Activated CD4-positive, alpha-beta T cell treated with anti-CD3 and anti-CD28 coated beads for 36 hours (primary cell): Measurements from ENCODE around the gene SGCD. TPM values are rescaled to one million over a fixed set of nuclear protein-coding genes. Genes with fewer than 3 reads are reported as not detected.

ENCODE experiments used
- ATAC-seq: fragments of 200-7000 bp; cut with Tn5 transposase; one replicate; pipeline ENCODE4 v1.10.0; 2021; ENCODE audit warnings: mild to moderate bottlenecking, moderate library complexity
- CTCF ChIA-PET: fragments of 350-600 bp; sonication (Branson Sonifier 250); formaldehyde crosslinking; loops from one replicate; lab custom pipeline; 2021; ENCODE audit warnings: antibody characterized with exemption; lab: Charles Lee
- POLR2A ChIA-PET: fragments of 350-600 bp; sonication (Branson Sonifier 250); formaldehyde crosslinking; loops from one replicate; lab custom pipeline; 2021; ENCODE audit warnings: antibody characterized with exemption, inconsistent platforms; lab: Charles Lee
- DNase-seq: peaks from one replicate; pipeline ENCODE4 v3.0.0-alpha.2; 2020
- H3K27ac Mint-ChIP-seq: one replicate; pipeline ENCODE4 v1.8.0; 2021; ENCODE audit warnings: mixed read lengths
- H3K27me3 Mint-ChIP-seq: one replicate; pipeline ENCODE4 v1.8.0; 2021; ENCODE audit warnings: mixed read lengths
- H3K36me3 Mint-ChIP-seq: one replicate; pipeline ENCODE4 v1.8.0; 2021; ENCODE audit warnings: low read depth, mixed read lengths
- H3K4me1 Mint-ChIP-seq: one replicate; pipeline ENCODE4 v1.8.0; 2021; ENCODE audit warnings: mixed read lengths
- H3K4me3 Mint-ChIP-seq: one replicate; pipeline ENCODE4 v1.8.0; 2021; ENCODE audit warnings: mild to moderate bottlenecking, moderate library complexity, mixed read lengths
- H3K9me3 Mint-ChIP-seq: one replicate; pipeline ENCODE4 v1.8.0; 2021; ENCODE audit warnings: low read depth, mixed read lengths
- intact Hi-C, 2 experiments: fragments of 100-400 bp; cut with DNase I in 1 of 2; cut with micrococcal nuclease in 1 of 2; formaldehyde crosslinking; loops; one replicate each; pipeline versions ENCODE4 v1.14.2 to v1.15.1; 2022 to 2024; cut with DNase I, micrococcal nuclease
- total RNA-seq, 2 experiments: library from RNA; stranded (reverse); gene quantifications; one replicate each; pipeline ENCODE4 v1.2.3, GENCODE V29; 2021

Gene SGCD
- total RNA-seq, 2 experiments from 2014 or later = not detected

DNA sequence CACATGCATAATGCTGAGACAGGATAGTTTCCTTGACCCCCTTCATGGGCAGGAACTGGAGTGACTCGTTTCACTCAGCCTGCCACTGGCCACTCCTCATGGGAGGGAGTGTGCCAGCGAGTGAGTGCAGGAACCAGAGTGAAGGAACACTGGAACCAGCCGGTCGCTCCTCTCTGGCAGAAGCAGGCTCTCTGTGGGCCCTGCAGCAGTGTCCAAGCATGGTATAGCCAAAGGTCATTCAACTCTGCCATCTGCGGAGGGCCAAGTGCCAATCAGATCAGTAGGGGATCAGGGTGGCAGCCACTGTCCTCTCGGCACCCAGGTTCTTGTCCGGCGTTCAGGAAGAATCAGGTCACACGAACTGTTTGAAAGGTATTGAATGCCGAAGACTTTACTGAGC, 353.9 kb downstream of the SGCD start:
- Mint-ChIP-seq H3K36me3 (no peaks in the 10 kb centered on the region), H3K9me3 (no peaks in the 10 kb centered on the region), H3K4me1 (no peaks in the 10 kb centered on the region), H3K4me3 (no peak overlapping the region), H3K27me3 (peaks cover 19% of the 10 kb centered on the region), H3K27ac (no peak overlapping the region)
- intact Hi-C loops = loop anchor here in 1 of 2 experiments (5.0 kb wide), 1 partner anchor 256 kb away; no protein-coding TSS in a partner anchor
- ChIA-PET CTCF (interaction anchor here (0.9 kb wide), 1 partner anchor 22 kb away, joined by 3 read pairs; no protein-coding TSS in a partner anchor), POLR2A (no interaction called here)
- ATAC-seq = no peak
- no peak for DNase-seq

GRCh38 chr5:156681265-156681664, 354.3 kb downstream of the SGCD start:
- Mint-ChIP-seq H3K36me3 (no peaks in the 10 kb centered on the region), H3K4me1 (no peaks in the 10 kb centered on the region), H3K4me3 (no peak overlapping the region), H3K27ac (no peak overlapping the region), H3K9me3 (no peaks in the 10 kb centered on the region), H3K27me3 (peaks cover 20% of the 10 kb centered on the region)
- ChIA-PET CTCF (interaction anchor here (0.9 kb wide), 1 partner anchor 21 kb away, joined by 3 read pairs; no protein-coding TSS in a partner anchor), POLR2A (no interaction called here)
- DNase-seq = no peak
- no peak for ATAC-seq
- intact Hi-C loops = loop anchor here in 1 of 2 experiments (5.0 kb wide), 1 partner anchor 256 kb away; no protein-coding TSS in a partner anchor

- Mint-ChIP-seq H3K36me3 (no peaks in the 10 kb centered on the region), H3K27ac (no peak overlapping the region), H3K4me1 (no peaks in the 10 kb centered on the region), H3K9me3 (no peaks in the 10 kb centered on the region), H3K4me3 (no peak overlapping the region), H3K27me3 (peaks cover 29% of the 10 kb centered on the region)
- ATAC-seq (no peak), DNase-seq (no peak)
- CTCF ChIA-PET = interaction anchor here (1.0 kb wide), 1 partner anchor 12 kb away, joined by 3 read pairs; no protein-coding TSS in a partner anchor
- POLR2A ChIA-PET = no interaction called here
- intact Hi-C loops = loop anchor here in 1 of 2 experiments (5.0 kb wide), 1 partner anchor 254 kb away; no protein-coding TSS in a partner anchor
Measured at GRCh38 chr5:156682971-156683370, 356.0 kb downstream of the SGCD start.

DNA sequence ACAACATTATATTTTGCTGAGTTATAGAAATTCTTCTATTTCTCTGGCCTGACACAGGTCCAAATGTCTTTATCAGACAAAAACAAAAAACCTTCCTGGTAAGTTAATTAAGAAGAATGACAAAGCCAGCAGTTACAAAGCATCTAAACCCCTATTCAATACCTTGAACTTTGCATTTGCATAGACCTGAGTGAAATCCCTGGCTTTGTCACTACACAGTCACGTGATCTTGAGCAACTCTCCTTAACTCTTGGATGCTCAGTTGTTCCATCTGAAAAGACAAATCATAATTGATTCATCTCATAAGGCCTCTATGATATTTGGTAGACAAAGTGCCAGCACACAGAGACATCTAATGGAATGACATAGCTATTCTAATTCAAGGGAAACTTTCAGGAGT, 356.5 kb downstream of the SGCD start:
- Mint-ChIP-seq H3K4me1 (no peaks in the 10 kb centered on the region), H3K36me3 (no peaks in the 10 kb centered on the region), H3K4me3 (no peak overlapping the region), H3K27ac (no peak overlapping the region), H3K27me3 (peaks cover 29% of the 10 kb centered on the region), H3K9me3 (no peaks in the 10 kb centered on the region)
- intact Hi-C loops = loop anchor here in 1 of 2 experiments (5.0 kb wide), 1 partner anchor 254 kb away; no protein-coding TSS in a partner anchor
- POLR2A ChIA-PET = no interaction called here
- DNase-seq (no peak), ATAC-seq (no peak)
- CTCF ChIA-PET = interaction anchor here (1.0 kb wide), 1 partner anchor 12 kb away, joined by 3 read pairs; no protein-coding TSS in a partner anchor

- Mint-ChIP-seq H3K4me1 (no peaks in the 10 kb centered on the region), H3K9me3 (no peaks in the 10 kb centered on the region), H3K27ac (no peak overlapping the region), H3K4me3 (no peak overlapping the region), H3K27me3 (peaks cover 30% of the 10 kb centered on the region), H3K36me3 (no peaks in the 10 kb centered on the region)
- ChIA-PET CTCF (no interaction called here), POLR2A (no interaction called here)
- intact Hi-C loops = loop anchor here in 1 of 2 experiments (5.0 kb wide), 1 partner anchor 253 kb away; no protein-coding TSS in a partner anchor
- ATAC-seq = no peak
- DNase-seq = no peak
Measured at GRCh38 chr5:156684216-156684615, 357.3 kb downstream of the SGCD start.

DNA sequence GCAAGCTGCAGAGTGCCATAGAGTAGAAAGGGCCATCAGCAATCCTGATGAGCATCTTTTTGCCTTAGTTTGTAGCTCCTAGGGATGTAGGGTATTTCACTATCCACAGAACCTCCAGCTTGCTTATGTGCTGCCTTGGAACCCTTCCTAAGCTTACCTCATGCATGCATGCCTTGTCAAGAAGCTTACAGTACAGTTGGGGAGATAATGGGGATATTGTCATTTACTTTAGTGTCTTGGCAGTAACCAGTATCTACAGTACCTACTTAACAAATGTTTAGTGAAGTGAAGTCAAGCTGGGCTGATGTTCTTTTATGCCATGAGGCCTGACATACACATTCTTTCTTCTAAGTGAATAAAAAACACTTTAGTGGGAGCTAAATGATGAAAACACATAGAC, 358.5 kb downstream of the SGCD start:
- H3K9me3 Mint-ChIP-seq = no peaks in the 10 kb centered on the region
- peaks cover 35% of the 10 kb centered on the region for H3K27me3 Mint-ChIP-seq
- H3K27ac Mint-ChIP-seq = no peak overlapping the region
- no peaks in the 10 kb centered on the region for H3K36me3 Mint-ChIP-seq
- ChIA-PET CTCF (interaction anchor here (1.1 to 1.8 kb wide), 2 partner anchors 9 to 14 kb away, joined by 3 to 5 read pairs; no protein-coding TSS in a partner anchor), POLR2A (no interaction called here)
- H3K4me3 Mint-ChIP-seq = no peak overlapping the region
- ATAC-seq (no peak), DNase-seq (no peak)
- no peaks in the 10 kb centered on the region for H3K4me1 Mint-ChIP-seq
- intact Hi-C loops = no loop called here

DNA sequence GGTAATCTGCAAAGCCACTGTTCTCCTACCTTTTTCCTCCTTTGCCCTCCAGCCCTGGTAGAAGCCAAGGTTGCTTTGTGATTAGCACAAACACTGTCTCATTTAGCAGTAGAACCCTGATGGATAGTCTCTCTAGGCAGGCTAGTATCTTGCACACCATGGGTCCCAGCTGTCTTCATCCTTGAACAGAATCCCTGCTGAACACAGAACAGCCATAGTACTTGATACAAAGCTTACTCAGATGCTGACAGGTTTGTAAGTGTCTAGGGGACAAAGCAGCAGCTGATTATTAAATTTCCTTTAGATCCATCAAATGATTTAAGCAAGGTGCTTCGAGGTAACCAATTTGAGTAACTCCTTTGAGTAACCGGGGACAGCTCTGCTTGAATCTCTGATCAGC, 359.4 kb downstream of the SGCD start:
- H3K4me3 Mint-ChIP-seq = no peak overlapping the region
- ATAC-seq (no peak), DNase-seq (no peak)
- H3K27me3 Mint-ChIP-seq = peaks cover 33% of the 10 kb centered on the region
- H3K4me1 Mint-ChIP-seq = no peaks in the 10 kb centered on the region
- H3K36me3 Mint-ChIP-seq = no peaks in the 10 kb centered on the region
- intact Hi-C loops = no loop called here
- CTCF ChIA-PET = interaction anchor here (1.1 to 1.8 kb wide), 2 partner anchors 8 to 13 kb away, joined by 3 to 5 read pairs; no protein-coding TSS in a partner anchor
- POLR2A ChIA-PET = no interaction called here
- no peak overlapping the region for H3K27ac Mint-ChIP-seq
- H3K9me3 Mint-ChIP-seq = no peaks in the 10 kb centered on the region

GRCh38 chr5:156686796-156687195, 359.8 kb downstream of the SGCD start:
- no peak overlapping the region for H3K4me3 Mint-ChIP-seq
- H3K9me3 Mint-ChIP-seq = no peaks in the 10 kb centered on the region
- ChIA-PET CTCF (no interaction called here), POLR2A (no interaction called here)
- H3K27me3 Mint-ChIP-seq = peaks cover 31% of the 10 kb centered on the region
- H3K4me1 Mint-ChIP-seq = no peaks in the 10 kb centered on the region
- DNase-seq (no peak), ATAC-seq (no peak)
- H3K27ac Mint-ChIP-seq = no peak overlapping the region
- intact Hi-C loops = no loop called here
- H3K36me3 Mint-ChIP-seq = no peaks in the 10 kb centered on the region

DNA sequence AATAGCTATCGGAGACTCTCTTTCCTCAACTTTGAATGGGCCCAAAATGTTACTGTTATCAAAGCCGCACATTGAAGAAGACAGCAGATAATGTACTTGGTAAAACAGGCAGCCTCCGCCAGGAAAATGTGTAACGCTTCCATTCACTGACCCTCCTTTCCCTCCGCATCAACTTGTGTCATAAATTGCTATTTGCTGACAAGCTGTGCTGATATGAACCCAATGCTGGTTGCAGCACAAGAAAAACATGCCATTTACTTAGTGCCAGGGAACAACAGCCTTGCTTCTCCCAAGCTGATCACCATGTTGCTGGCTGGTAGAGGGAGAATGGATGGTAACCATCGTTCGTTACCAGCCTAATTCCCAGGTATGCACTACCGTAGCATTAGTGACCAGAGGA, 360.6 kb downstream of the SGCD start:
- no peaks in the 10 kb centered on the region for H3K36me3 Mint-ChIP-seq
- ChIA-PET CTCF (no interaction called here), POLR2A (no interaction called here)
- no peaks in the 10 kb centered on the region for H3K4me1 Mint-ChIP-seq
- intact Hi-C loops = no loop called here
- no peaks in the 10 kb centered on the region for H3K9me3 Mint-ChIP-seq
- H3K27ac Mint-ChIP-seq = no peak overlapping the region
- peaks cover 33% of the 10 kb centered on the region for H3K27me3 Mint-ChIP-seq
- no peak for ATAC-seq
- no peak overlapping the region for H3K4me3 Mint-ChIP-seq
- no peak for DNase-seq

- CTCF ChIA-PET = no interaction called here
- POLR2A ChIA-PET = no interaction called here
- Mint-ChIP-seq H3K4me3 (no peak overlapping the region), H3K27me3 (peaks cover 26% of the 10 kb centered on the region), H3K9me3 (no peaks in the 10 kb centered on the region), H3K4me1 (no peaks in the 10 kb centered on the region), H3K27ac (no peak overlapping the region), H3K36me3 (no peaks in the 10 kb centered on the region)
- no peak for ATAC-seq
- no peak for DNase-seq
- intact Hi-C loops = no loop called here
Measured at GRCh38 chr5:156691572-156691971, 364.6 kb downstream of the SGCD start.

DNA sequence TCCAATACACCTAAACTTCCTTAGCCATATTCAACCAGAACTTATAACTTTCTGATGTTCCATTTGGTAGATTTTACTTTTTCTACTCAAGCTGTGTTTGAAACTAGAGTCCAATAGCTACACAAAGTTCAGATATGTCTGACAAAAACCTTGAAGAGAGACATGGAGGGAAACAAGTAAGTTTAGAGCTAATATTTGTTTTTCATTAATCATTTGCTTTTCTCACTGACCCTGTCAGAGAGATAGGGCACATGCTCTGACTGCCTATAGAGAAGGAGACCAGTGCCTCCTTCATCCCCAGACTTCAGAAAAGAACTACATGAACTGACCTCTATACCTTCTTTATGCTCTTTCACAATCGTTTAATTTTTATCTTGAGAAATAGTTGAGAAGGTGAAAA, 366.1 kb downstream of the SGCD start:
- Mint-ChIP-seq H3K27me3 (peaks cover 23% of the 10 kb centered on the region), H3K4me1 (no peaks in the 10 kb centered on the region), H3K4me3 (no peak overlapping the region), H3K9me3 (no peaks in the 10 kb centered on the region), H3K27ac (no peak overlapping the region), H3K36me3 (no peaks in the 10 kb centered on the region)
- intact Hi-C loops = no loop called here
- DNase-seq = no peak
- no peak for ATAC-seq
- POLR2A ChIA-PET = no interaction called here
- CTCF ChIA-PET = no interaction called here

DNA sequence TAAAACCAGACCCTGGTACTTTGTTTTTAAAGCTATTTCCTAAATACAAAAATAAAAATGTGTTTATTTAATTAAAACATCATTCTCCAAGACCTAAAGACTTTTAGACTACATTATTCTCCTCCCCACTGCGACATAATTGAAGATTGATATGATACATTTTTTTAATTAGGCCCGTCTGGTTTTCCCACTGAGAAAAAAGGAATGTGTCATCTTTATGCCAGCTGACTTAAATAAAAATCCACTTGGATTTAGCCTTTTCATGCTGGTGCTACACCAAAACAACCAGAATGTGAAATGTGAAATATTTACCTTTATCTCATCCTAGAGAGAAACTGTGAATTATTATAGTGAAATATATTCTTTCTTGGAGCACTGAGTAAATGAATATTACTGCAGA, 367.6 kb downstream of the SGCD start:
- H3K27me3 Mint-ChIP-seq = peaks cover 20% of the 10 kb centered on the region
- H3K4me1 Mint-ChIP-seq = no peaks in the 10 kb centered on the region
- H3K4me3 Mint-ChIP-seq = no peak overlapping the region
- no peak overlapping the region for H3K27ac Mint-ChIP-seq
- no peak for ATAC-seq
- no peak for DNase-seq
- intact Hi-C loops = no loop called here
- ChIA-PET CTCF (interaction anchor here (1.3 kb wide), 1 partner anchor 9 kb away, joined by 5 read pairs; no protein-coding TSS in a partner anchor), POLR2A (no interaction called here)
- no peaks in the 10 kb centered on the region for H3K36me3 Mint-ChIP-seq
- no peaks in the 10 kb centered on the region for H3K9me3 Mint-ChIP-seq
